D721Med (cell line): ENCODE measurements around the gene KRTCAP2.

ENCODE experiments used
- DNase-seq: peaks from one replicate; pipeline ENCODE4 v3.0.0; 2011; ENCODE audit warnings: low spot score; ENCODE audit not compliant: insufficient read length
- FAIRE-seq: peaks from 2 replicates; lab custom pipeline; 2011; peaks lifted over from hg19 to GRCh38; lab: Jason Lieb, UNC
- TF ChIP-seq, protein P1 (sequence below): IDR thresholded peaks from 2 replicates; pipeline ENCODE4 v1.5.1; 2012; ENCODE audit warnings: mild to moderate bottlenecking, control low read depth; ENCODE audit not compliant: insufficient read depth; ENCODE audit errors: missing control alignments

Gene KRTCAP2

DNA sequence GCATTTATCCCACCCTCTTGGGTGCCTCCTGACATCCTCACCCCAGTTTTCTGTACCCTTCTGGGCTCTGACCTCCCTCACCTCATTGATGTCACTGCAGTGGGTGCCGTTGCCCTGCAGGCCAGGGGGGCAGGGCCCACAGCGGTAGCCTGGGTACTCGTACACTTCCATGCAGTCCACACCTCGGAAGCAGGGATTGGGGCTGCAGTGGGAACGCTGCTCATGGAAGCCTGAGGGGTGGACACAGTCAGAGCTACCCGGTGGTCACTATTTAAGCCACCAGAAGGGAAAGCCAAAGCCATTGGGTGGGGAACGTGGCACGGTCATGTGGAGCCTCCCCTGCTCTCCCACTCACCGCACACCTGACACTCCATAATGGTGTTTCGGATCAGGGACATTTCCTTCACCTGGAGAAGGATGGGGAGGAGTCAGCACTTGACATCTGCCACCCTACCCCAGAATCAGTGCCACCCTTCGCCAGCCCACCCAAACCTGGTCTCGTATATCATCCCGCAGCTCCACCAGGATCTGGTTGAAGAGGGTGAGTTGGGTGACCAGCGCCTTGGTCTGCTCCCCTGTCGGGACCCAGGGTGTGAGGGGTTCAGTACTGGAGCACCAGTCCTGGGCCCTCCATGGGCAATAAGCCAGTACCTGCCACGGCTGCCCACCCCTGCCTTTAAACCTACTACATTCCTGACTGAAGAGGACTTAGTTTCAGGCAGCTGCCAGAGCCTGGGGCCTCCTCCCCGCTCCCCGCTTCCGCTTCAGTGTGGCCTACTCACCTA, 29.8 kb upstream of the KRTCAP2 start:
- peak; percentile 8 for DNase-seq
- no peak for FAIRE-seq
- TF ChIP-seq, protein P1, sequence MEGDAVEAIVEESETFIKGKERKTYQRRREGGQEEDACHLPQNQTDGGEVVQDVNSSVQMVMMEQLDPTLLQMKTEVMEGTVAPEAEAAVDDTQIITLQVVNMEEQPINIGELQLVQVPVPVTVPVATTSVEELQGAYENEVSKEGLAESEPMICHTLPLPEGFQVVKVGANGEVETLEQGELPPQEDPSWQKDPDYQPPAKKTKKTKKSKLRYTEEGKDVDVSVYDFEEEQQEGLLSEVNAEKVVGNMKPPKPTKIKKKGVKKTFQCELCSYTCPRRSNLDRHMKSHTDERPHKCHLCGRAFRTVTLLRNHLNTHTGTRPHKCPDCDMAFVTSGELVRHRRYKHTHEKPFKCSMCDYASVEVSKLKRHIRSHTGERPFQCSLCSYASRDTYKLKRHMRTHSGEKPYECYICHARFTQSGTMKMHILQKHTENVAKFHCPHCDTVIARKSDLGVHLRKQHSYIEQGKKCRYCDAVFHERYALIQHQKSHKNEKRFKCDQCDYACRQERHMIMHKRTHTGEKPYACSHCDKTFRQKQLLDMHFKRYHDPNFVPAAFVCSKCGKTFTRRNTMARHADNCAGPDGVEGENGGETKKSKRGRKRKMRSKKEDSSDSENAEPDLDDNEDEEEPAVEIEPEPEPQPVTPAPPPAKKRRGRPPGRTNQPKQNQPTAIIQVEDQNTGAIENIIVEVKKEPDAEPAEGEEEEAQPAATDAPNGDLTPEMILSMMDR, result no peak

DNA sequence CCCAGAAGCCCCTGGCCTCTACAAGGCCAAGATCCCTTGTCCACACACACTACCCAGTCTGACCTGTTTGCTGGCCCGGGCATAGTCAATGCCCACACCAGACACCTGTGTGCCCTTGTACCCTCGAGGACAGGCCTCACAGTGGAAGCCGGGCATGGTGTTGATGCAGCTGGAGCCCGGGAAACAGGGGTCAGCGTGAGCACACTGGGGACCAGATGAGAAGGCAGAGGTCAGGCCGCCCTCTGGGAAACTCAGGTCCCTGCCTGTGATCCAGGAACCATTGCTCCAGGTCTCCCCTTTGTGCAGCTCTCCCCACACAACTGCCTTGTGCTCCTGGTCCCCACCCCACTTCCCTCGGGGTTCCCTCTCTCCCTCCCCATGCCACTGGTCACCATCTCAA, 29.1 kb upstream of the KRTCAP2 start:
- TF ChIP-seq, protein P1, result no peak
- FAIRE-seq, result no peak
- peak; percentile 13 for DNase-seq

DNA sequence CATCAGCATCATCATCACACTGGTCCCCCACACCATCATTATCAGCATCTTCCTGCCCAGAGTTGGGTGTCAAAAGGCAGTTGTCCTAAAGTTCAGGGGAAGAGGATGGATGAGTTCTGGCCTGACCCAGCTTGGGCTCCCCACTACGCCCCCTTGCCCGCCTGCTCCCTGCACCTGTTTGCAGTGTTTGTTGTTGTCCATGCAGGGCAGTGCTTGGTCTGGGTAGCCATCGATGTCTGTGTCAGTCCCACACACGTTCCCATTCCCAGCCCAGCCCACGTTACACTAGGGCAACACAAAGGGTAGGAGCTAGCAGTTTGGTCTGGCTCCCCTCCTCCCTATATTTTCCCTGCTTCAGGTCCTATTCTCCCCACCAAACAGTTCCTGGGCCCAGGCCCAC, 27.8 kb upstream of the KRTCAP2 start:
- FAIRE-seq (no peak), DNase-seq (peak; percentile 10)
- TF ChIP-seq, protein P1, result no peak

DNA sequence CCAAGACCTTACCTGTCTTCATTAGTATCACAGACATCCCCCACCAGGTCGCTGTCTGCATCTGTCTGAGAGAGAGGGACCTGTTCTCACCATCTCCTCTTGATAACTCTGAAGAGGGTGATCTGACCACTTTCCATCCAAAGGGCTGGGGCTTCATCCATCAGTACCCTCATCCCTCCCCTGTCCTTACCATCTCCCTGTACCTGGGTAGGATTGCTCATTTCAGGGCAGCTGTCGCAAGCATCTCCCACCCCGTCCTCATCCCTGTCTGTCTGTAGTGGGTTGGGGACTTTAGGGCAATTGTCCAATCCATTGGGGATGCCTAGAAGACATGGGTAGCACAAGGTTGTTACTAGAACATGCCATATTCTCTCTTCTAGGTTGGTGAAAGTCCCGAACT, 26.7 kb upstream of the KRTCAP2 start:
- FAIRE-seq, result no peak
- peak; percentile 18 for DNase-seq
- TF ChIP-seq, protein P1, result no peak

DNA sequence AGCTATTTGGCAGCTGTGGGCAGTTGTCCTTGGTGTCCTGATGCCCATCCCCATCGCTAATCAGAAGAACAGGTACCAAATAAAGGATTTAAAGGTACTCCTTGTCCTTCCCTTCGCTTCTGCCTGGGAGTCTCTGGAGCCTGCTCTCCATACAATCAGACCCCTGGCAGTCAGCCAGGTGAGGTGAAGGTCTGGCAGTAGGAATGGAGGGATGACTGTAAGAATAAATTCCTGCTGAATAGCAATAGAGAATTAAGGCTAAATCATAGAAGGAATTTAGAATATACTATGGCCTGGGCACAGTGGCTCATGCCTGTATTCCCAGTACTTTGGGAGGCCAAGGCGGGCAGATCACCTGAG, 25.4 kb upstream of the KRTCAP2 start:
- TF ChIP-seq, protein P1, result no peak
- FAIRE-seq (no peak), DNase-seq (no peak)

DNA sequence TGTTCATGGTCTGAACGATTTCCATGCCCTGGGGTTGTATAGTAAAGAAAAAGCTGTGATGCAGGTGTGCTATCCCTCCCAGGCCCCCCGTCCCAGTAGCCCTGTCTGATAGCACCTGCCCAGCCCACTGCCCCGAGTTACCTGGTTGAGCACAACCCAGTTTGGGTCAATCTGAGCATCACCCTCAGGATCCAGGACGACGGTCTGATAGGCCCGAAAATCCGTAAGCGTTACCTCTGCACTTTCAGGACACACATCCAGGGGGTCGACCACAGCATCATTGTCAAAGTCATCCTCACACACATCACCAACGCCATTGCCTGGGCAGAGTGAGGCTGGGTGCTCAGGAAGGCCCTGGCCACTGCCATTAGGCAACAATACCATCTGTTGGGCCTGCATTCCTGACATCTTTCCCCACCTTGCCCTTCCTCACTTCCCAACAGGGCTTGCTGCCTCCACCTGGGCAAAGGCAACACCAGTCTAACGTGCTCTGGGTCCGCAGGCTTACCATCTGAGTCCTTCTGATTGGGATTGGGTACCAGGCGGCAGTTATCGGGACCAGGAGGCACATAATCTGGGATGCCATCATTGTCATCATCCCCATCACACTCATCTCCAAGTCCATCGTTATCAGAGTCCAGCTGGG, 24.9 kb upstream of the KRTCAP2 start:
- no peak for FAIRE-seq
- no peak for DNase-seq
- TF ChIP-seq, protein P1, result no peak
